ENCODE results near the gene PCDH9.

Gene PCDH9

DNA sequence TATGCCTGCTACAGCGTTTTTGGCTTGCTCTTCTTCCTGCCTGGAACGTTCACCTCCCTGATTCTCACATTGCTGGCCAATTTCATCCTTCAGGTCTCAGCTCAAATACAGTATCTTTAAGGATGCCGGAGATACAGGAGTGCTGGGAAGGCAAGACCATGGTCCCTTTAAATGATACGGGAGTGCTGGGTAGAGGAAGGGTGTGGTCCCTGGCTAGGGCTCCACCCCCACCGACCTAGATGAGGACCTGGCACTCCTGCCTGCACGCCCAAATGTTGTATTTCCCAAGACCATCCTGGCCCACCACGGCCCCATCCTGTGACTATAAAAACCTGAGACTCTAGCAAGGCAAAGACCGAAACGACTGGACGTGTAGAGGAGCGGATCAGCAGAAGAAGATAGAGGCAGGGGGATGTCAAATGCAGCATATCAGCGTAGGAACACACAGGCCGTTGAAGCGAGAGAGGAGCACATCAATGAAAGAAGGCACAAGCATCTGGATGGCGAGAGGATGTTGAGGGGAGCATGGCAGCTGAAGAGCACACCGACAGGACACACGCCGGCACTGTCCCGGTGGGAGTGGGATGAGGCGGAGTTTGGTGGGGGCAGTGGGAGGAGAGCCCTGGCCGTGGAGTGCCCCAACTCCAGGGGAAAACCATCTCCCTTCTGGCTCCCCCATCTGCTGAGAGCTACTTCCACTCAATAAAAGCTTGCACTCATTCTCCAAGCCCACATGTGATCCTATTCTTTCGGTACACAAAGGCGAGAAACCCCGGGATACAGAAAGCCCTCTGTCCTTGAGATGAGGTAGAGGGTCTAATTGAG, 74.0 kb downstream of the PCDH9 start:
- DNase-seq, result no peak

DNA sequence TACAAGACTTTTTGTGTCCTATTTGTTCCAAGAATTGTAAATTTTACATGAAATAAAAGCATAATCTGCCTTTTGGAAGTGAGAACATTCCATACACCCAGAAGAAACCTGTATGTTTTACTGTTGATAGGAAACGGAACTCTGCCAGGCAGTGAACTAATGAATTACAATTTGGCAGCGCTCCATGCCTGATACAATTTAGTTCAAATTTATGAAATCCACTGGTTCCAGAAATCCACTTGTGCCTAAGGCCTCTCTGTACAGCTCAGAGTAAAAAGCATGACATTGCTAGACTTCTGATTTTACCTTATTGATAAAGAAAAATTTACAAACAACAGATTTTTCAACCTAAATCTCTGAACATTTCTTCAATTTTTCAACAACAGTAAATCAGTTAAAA, 78.1 kb downstream of the PCDH9 start:
- DNase-seq, result no peak

DNA sequence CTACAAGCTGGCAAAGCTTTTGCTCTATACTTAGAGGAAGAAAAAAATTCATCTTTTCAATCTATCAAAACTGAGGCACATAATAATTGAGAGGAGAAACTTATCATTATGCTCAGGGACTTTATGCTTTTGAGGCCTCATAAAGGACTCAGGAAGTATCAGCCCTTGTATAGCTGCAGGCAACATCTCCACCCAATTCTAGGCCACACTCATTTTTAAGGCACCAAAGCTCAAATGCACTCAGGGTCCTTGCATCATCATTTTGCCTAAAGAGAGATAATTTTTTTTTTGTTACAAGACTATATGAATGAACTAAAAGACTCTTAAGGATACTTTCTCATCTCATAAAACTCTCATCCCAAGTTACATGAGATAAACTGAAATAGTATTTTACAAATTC, 78.5 kb downstream of the PCDH9 start:
- DNase-seq, result no peak

DNA sequence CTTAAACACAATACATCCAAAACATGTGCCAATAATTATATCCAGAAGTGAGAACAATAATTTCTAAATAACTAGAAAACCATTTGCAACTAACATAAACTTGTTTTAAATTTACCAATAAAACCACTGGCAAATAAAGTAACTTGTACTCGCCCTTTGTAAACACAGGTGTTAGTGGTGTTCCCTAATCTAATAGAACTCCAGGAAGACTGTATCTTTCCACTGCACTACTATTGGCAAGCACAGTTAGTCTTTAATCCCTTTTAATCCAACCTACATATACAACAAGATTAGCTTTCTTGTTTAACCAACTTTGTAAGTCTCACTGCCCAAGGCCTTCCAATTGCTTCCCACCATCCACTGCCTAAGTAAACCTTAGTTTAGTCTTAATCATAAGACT, 79.5 kb downstream of the PCDH9 start:
- DNase-seq, result no peak

DNA sequence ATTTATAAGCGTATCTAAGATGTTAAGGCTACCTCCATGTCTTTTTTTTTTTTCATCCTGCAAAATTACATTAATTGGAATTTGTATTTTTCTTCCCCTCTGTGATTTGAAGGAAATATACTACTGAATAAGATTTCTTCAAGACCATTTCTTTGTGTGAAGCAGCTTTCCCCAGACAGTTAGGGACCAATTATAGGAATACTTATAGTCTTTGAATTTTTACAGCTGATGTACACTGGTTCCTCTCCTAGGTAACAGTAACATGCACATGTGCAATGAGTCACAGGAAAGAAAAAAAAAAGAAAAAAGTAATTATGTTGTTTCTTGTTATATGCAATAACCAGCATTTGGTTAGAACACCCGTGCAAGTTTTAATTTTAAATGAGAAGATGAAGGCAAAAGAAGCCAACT, 82.0 kb downstream of the PCDH9 start:
- DNase-seq, result no peak

DNA sequence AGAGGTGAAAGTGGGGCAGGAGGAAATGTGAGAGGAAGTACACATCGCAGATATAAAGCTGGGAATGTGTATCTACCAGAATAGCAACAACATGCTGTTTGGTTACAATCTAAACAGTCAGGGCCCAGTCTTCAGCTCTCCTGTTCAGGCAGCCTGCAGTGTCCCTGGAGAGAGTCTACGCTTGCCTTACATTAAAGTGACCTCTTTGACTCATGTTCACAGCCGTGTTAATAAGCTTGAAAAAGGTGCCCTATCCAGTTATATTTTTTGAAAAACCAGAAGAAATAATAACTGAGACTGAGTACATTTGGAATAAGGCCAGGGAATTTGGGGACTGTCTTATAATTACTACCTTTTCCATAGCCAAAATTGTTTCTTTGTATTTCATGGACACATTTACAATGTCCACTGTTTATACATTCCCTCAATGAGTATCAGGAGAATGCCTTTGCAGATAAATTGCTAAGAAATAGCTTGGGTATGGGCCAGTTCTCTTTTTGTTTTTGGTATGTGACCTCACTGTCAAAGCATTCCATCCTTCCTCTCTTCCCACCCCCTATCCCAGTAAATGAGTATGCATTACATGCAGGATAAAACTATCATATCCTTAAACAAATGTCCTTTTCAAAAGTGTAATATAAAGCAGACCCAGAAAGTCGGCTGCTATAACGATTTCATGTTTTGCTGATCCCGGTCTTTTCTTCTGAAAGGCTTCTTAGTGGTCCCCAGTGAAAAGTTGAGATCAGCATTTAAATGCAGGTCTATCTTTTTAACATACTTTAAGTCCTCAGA, 82.6 kb downstream of the PCDH9 start:
- no peak for DNase-seq

DNA sequence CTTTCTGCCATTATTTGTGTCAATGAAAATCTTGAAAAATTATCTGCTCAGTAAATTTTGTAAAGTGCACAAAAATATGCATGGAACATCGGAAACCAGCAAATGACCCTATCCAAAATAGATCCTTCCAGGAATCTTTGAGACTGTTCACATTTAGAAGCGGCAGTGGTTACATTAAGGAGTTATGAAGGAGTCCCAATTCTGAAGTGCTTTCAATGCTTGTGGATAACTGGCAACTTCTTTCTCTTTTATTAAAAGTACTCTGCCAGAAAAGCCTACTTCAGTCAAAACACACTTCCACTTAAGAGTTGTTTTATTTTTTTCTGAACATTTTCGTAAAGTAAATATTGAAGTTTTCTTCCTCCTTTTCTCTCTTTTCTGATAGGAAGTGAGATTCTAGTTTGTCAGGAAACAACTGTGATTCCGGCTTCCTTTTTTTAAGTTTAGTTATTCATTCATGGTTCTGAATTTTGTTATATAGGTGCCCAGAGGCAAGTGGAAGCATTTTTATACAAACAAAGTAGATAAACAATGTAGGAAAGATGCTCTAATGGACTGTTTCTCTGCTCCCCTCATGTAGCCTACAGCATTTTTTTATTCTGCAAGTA, 83.5 kb downstream of the PCDH9 start:
- DNase-seq, result no peak

DNA sequence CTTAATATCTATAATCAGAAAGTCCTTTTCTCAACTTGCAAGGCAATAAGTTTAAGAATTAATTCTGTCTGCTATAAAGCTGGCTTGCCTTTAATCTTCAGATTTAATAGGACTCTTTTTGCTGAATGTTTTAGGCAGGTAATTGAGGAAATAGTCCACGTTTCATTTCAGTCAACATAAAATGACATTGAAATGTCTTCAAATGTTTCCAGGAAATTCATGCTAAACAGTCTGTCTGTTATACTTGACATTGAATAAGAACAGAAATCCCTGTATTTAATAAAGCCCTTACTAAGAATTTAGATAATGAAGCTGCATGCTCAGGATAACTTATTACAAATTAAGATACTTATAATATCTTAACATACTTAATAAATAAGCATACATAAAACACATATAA, 84.2 kb downstream of the PCDH9 start:
- DNase-seq, result no peak

DNA sequence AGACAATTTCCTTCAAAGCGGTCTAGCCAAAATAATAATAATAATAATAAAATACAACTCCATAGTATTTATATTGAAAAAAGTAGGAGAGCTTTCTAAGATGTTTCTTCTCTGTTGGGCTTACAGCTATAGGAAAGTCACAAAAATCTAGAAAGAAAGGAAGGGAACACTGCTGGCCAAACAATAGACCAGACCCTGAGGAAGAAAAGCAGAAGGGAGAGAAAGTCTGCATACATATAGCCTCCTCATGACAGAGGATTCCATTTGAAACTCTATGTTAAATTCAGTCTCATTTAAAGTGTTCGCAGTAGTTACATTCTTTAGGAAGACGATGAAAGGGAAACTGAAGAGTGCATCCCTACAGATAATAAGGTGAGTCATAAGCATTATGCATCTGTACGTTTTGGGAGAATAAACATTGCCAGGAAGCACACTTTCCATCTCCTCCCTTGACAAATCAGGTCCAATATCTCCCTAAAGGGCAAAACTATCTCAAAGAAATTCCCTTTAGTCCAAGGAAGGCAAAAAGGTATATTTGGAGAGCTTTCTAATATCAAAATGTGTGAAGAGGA, 86.5 kb downstream of the PCDH9 start:
- DNase-seq, result no peak

DNA sequence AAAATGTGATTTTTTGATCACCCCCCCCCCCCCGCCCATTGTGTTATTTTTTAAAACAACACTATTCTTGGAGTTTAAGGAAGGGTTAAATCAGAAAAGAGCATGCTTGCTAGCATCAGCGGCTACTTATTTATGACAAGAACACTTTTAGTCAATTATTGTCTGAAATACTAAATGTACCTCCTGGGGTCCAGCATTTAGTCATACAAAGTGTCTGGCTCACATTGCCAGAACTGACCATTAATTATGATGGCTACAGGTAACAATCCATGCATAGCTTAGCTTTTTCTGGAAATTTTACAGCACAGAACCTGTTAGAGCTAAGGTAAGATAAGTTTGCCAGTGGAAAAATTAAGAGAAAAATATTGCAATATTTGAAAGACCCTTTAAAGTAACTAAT, 90.1 kb downstream of the PCDH9 start:
- DNase-seq, result no peak

DNA sequence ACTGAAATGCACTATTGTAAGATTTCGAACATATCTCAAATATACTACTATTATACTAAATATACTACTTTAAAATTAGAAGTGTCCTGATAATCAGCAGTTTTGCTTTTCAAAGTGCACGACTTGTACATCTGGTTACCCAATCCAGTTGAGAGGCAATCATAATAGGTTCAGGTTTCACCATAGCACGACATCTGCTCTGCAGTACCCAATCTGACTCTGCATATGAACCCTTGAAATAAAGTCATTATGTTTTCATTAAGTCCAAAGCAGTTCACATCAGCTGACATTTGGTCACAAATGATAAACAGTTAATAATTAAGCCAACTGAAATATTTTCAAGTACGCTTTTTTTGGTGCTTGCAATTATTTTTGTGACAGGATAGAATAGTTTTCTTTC, 90.6 kb downstream of the PCDH9 start:
- DNase-seq, result no peak

DNA sequence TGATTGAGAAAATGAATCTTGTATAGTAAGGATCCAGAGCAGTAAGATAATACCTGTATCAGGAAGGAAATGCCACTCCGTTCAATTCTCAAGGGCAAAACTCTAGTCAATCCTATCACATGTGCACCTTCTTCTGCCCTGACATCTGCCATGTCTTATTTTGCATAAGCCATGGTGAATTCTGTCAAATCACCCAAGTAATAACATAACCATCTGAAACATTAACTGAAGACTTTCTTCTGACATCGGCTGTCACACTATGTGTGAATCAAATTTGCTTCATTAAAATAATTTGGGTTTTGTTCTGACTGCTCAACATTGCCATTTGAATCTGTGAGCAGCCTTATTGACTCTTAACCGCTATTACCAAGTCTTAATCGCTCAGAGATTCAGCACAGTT, 91.2 kb downstream of the PCDH9 start:
- DNase-seq, result no peak

DNA sequence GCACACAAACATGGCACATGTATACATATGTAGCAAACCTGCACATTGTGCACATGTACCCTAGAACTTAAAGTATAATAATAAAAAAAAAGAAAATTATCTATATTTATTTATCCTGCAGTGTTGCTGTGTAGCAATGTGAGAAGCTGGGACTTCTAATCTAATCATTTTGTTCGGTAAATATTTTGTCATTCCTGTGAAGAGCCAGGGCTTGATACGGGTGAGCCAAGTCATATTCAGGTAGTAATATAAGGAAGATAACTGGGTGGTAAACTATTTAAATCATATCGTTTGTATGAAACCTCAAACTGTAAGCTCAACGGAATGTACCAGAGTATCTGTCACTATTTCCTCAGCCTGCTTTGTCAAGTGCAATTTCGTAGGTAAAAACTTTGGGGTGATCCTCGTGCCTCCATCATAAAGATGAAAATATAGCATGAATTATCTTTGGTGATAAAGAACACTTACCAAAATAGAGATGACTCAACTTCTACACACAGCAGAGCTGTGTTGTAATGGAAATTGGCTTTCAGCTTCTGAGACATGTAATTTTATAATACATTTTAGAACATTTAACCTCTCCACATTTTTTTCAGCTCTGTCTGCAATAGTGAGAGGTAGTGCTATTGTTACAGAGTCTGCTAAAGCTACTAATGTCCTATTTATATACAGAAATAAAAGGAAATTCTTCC, 92.9 kb downstream of the PCDH9 start:
- no peak for DNase-seq

DNA sequence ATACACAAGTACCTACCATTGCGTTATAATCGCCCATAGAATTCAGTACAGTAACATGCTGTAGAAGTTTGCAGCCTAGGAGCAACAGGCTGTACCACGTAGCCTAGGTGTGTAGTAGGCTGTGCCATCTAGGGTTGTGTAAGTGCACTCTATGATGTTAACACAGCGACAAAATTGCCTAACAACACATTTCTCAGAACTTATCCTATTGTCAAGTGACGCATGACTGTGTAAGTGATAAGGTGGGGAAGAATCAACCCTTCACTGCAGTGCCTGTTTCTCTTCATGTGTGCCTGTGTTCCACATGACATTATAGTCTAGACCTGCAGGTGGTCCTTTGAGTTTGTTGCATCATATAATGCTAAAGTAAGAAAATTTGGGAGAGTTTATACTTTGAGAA, 94.0 kb downstream of the PCDH9 start:
- DNase-seq, result no peak

DNA sequence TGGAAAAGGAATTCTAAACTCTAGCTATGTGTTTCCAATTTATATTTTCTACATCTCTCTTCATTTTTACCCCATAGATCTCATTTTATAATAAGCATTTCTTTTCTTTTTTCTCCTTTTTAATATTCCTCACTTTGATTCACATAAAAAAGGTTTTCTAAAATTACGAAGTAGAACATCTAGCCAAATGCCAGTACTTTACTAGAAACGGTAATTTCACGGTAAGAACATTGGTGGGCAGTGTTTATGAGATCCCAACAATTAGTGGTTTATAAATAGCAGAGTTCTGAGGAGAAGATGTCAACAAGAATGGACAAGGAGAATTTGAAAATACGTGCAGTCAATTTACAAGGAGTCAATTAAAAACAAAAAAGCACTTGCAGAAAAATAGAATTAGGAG, 94.8 kb downstream of the PCDH9 start:
- DNase-seq, result no peak

DNA sequence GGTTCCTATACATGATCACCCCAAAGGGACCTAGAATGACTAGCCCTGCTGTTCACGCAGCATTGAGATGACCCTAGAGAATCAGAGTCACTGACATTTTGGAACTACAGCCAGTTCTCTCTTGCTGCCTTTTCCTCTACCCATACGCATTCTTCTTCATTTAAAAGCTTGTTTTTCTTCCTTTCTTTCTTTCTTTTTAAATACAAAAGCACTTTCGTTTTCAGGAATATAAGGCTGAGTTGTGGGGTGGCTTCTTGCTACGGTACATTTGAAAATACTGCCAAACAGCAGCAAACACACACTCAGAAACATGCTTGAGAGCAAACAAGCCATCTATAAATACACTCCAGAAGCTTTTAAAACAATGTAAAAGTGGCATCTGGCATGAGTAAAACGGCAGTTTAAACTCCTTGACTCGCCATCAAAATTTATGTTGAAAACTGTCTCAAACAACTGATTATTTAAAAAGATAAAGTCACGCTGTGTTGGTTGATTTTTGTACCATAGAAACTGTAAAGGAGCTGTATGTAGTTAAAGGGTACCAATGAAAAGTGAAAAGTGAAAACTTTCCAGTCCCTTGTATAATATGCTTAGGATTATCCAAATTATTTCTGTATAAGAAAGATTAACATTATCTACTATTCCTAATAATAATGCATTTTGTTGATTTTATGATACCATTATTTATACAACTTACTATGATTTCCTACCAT, 95.6 kb downstream of the PCDH9 start:
- DNase-seq, result no peak

DNA sequence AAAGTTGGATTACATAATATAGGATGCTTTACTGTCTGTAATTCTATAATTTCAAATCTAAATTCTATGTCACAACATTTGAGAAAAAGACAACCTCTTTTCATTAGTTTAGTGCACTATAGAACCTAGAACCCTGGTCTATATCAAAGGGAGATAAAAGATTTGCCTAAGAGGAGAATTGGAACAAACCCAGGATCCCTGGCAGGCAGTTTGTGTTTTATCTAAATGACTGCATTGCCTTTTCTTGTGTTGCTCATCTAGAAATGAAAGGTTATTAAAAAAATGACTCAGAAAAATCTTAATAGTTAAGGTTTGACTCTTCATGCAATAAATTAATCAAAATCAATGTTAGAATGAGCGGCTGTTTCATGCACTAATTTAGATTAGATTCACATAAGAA, 96.7 kb downstream of the PCDH9 start:
- no peak for DNase-seq

DNA sequence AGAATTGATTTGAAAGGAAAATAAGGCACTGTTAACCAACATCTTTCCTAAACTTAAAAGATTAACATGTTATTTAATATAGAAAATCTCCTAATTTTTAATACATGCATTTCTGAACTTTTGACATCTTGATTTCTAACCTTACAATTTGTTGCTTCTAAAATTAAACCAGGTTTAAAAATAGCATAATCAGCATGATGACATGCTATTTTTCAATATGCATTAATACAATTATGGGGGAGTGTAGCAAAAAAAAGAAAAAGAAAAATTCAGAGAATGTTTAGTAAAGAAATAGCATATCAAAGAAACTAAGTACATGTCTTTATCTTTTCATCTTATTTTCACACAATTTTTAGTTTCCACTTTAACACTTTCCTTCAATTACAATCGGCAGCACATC, 98.7 kb downstream of the PCDH9 start:
- DNase-seq, result no peak

DNA sequence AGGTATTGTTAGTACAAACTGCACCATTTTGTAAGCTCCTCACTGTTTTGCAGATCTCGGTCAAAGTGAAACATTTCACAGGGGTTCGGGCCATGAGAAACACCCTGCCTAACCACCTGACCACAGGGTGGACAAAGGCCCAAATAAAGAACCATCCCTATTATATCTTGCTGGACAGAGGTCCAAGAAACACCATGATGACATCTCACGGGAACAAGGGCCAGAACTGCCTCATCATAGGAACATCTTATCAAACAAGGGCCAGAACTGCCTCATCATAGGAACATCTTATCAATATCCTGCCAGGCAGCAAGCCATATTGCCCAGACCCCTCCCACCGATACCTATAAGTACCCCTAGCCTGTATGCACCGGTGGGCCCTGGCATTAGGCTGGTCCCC, 99.7 kb downstream of the PCDH9 start:
- no peak for DNase-seq

DNA sequence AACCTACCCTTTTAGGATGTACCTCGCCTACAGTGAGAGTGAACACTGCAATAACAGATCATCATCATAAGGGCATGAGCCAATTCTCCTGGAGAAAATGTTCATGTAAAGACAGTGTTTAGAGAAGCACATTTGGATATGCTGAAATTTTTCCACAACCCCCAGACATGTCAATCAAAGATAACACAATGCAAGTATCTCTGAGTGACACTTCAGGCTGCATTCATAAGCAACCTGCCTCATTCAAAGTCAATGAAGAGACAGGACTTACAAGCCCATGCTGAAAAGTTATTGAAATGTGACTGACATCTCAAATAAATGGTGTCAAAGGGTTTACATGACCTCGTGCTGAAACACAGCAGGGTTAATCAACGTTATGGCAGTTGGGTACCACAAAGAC, 102.0 kb downstream of the PCDH9 start:
- no peak for DNase-seq

DNA sequence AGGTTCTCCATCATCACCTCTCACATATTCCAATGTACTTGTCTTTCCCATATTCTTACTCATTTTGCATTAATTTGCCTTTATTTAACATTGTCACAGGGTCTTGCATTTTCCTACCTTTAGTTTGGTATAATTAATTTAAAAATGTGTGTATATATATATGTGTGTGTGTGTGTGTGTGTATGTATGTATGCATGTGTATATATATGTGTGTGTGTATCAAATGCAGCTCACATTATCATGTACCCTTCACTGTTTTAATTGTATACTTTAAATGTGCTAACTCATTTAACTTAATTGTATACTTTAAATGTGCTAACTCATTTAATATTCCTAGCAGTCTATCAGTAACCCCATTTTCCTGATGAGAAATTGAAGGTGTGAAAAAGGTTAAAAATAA, 104.5 kb downstream of the PCDH9 start:
- no peak for DNase-seq

DNA sequence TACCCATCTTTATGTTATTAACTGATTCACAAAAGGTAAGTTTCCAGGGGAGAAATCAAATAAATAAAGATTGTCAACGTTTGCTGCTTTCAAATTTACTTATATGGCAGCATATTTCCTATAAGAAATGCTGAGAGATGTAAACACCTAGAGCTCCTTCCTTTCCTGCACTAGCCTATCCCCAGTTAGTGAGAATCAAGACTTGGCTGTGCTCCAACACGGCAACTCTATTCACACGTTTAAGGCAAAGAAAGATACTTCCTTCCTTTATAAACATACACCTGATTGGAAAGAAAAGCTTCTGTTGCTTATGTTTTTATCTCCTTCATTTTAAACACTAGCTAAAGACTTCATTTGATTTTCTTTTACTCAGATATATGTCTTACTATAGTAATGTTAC, 107.0 kb downstream of the PCDH9 start:
- DNase-seq, result no peak

DNA sequence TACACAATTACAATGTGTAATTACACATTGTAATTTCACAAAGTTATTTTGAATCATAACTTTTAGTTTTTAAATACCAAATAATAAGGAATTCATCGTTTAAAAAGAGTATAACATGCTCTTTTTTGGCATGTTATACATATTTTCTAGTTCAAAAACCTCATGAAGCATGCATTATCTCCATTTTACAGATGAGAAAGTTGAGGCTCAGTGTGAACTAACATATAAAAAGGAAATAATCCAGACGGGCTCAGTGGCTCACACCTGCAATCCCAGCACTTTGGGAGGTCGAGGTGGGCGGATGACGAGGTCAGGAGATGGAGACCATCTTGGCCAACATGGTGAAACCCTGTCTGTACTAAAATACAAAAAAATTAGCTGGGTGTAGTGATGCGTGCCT, 107.9 kb downstream of the PCDH9 start:
- DNase-seq, result no peak
